Panc1 (cell line): ENCODE data around the gene CCDC77.
A peak's percentile ranks its signal among the peaks of the same experiment; 100 is the strongest.

ENCODE experiments used
- POLR2AphosphoS5 ChIP-seq: IDR thresholded peaks from 2 replicates; pipeline ENCODE4 v1.6.1; 2012; ENCODE audit warnings: mild to moderate bottlenecking, low read depth, low read length, moderate library complexity
- SIN3A ChIP-seq: IDR thresholded peaks from 2 replicates; pipeline ENCODE4 v1.6.1; 2012; ENCODE audit warnings: low read depth, mild to moderate bottlenecking, low read length, moderate library complexity, borderline replicate concordance; ENCODE audit not compliant: insufficient read depth
- TF ChIP-seq, protein P1 (sequence below): fragments of 450-650 bp; IDR thresholded peaks from 2 replicates; pipeline ENCODE4 v1.5.1; 2017; ENCODE audit warnings: mild to moderate bottlenecking
- TF ChIP-seq, protein P2 (sequence below), 2 experiments: IDR thresholded peaks; 2 replicates each; pipeline ENCODE4 v1.6.1; 2011 to 2012; ENCODE audit warnings: low read depth in 2 of 2, control low read depth in 1 of 2, low read length in 1 of 2, mild to moderate bottlenecking in 1 of 2, moderate library complexity in 1 of 2; ENCODE audit not compliant: insufficient read depth in 1 of 2

DNA sequence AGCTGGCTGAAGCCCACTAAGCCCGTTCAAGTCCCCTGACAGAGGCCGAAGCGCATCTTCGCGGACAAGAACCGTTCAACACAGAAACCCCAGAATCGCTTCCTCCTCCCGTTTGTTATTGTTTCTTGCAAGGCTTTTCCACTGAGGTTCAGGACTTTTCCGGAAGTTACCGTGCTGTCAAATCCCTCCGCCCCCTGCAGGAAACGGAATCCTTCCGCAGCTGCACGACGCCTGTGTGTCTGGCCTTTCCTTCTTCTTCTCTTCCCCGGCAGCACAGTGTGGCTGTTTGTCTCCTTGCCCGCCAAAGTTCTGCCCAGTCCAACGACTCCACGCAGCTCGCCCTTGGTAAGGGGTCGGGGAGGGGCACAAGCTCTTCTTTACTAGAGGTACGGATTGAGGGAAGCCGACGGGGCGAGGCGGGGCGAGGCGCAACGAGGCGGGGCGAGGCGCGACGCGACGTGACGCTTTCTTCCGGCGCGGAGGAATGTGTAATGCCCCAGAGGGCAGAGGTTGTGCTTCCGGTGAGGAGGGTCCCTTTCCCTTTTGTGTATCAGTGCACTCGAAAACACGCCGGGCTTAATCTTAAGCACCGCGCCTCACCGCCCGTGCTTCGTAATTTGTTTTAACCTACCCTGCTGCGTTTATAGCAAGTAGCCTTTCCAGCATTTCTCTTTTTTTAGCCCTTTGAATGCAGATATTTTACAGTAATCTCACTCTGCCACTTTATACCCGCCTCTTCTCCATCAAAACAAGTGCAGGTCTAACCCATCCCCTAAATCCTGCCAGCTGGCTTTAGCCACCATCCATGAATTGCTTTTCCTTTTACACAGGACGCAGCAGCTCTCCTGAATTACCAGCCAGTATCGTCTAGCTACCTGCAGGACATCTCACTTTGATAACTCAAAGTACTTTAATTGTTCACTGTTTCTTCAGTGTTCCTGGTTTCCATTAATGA, 12.0 kb upstream of the CCDC77 start, which contains the start of gene KDM5A:
- TF ChIP-seq, protein P1, sequence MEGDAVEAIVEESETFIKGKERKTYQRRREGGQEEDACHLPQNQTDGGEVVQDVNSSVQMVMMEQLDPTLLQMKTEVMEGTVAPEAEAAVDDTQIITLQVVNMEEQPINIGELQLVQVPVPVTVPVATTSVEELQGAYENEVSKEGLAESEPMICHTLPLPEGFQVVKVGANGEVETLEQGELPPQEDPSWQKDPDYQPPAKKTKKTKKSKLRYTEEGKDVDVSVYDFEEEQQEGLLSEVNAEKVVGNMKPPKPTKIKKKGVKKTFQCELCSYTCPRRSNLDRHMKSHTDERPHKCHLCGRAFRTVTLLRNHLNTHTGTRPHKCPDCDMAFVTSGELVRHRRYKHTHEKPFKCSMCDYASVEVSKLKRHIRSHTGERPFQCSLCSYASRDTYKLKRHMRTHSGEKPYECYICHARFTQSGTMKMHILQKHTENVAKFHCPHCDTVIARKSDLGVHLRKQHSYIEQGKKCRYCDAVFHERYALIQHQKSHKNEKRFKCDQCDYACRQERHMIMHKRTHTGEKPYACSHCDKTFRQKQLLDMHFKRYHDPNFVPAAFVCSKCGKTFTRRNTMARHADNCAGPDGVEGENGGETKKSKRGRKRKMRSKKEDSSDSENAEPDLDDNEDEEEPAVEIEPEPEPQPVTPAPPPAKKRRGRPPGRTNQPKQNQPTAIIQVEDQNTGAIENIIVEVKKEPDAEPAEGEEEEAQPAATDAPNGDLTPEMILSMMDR, result no peak
- TF ChIP-seq, protein P2, sequence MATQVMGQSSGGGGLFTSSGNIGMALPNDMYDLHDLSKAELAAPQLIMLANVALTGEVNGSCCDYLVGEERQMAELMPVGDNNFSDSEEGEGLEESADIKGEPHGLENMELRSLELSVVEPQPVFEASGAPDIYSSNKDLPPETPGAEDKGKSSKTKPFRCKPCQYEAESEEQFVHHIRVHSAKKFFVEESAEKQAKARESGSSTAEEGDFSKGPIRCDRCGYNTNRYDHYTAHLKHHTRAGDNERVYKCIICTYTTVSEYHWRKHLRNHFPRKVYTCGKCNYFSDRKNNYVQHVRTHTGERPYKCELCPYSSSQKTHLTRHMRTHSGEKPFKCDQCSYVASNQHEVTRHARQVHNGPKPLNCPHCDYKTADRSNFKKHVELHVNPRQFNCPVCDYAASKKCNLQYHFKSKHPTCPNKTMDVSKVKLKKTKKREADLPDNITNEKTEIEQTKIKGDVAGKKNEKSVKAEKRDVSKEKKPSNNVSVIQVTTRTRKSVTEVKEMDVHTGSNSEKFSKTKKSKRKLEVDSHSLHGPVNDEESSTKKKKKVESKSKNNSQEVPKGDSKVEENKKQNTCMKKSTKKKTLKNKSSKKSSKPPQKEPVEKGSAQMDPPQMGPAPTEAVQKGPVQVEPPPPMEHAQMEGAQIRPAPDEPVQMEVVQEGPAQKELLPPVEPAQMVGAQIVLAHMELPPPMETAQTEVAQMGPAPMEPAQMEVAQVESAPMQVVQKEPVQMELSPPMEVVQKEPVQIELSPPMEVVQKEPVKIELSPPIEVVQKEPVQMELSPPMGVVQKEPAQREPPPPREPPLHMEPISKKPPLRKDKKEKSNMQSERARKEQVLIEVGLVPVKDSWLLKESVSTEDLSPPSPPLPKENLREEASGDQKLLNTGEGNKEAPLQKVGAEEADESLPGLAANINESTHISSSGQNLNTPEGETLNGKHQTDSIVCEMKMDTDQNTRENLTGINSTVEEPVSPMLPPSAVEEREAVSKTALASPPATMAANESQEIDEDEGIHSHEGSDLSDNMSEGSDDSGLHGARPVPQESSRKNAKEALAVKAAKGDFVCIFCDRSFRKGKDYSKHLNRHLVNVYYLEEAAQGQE (IDR thresholded peaks at IDR 0.05; ENCODE audit: insufficient read depth in 1 of 2, low read depth in 2 of 2, low read length in 1 of 2), result no peak
- TF ChIP-seq POLR2AphosphoS5, result peak; percentile 72
- TF ChIP-seq SIN3A, result peak; percentile 81; the same call in 1 of the 2 replicates
